Neural cell (in vitro differentiated cells): ENCODE results near the gene LBR.

ENCODE experiments used
- EP300 ChIP-seq: fragments of 450-650 bp; conservative IDR thresholded peaks from 2 replicates; pipeline ENCODE4 v1.6.1; 2014; ENCODE audit warnings: antibody characterized with exemption, mild to moderate bottlenecking, moderate library complexity; ENCODE audit not compliant: poor library complexity, severe bottlenecking
- TF ChIP-seq, protein P1 (sequence below): fragments of 450-650 bp; IDR thresholded peaks from 2 replicates; pipeline ENCODE4 v1.5.1; 2014; ENCODE audit warnings: antibody characterized with exemption, mild to moderate bottlenecking, moderate library complexity; ENCODE audit not compliant: poor library complexity, severe bottlenecking

DNA sequence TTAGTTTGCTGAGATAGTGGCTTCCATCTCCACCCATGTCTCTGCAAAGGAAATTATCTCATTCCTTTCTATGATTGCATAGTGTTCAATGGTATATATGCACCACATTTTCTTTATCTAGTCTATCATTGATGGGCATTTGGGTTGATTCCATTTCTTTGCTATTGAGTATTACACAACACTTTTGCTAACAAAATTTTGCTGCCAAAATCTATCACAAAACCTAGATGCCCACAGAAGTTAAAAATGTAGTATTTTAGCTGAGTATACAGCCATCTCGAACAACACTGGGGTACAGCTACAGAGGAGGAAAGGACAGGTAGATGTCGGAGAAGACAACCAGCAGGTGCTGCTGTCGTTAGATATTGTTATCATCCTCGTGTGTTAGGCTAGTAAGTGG, 67.7 kb downstream of the LBR start:
- TF ChIP-seq, protein P1, sequence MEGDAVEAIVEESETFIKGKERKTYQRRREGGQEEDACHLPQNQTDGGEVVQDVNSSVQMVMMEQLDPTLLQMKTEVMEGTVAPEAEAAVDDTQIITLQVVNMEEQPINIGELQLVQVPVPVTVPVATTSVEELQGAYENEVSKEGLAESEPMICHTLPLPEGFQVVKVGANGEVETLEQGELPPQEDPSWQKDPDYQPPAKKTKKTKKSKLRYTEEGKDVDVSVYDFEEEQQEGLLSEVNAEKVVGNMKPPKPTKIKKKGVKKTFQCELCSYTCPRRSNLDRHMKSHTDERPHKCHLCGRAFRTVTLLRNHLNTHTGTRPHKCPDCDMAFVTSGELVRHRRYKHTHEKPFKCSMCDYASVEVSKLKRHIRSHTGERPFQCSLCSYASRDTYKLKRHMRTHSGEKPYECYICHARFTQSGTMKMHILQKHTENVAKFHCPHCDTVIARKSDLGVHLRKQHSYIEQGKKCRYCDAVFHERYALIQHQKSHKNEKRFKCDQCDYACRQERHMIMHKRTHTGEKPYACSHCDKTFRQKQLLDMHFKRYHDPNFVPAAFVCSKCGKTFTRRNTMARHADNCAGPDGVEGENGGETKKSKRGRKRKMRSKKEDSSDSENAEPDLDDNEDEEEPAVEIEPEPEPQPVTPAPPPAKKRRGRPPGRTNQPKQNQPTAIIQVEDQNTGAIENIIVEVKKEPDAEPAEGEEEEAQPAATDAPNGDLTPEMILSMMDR: no peak
- no peak for TF ChIP-seq EP300
